ENCODE results near the gene ARL10.

The ARL10 gene

DNA sequence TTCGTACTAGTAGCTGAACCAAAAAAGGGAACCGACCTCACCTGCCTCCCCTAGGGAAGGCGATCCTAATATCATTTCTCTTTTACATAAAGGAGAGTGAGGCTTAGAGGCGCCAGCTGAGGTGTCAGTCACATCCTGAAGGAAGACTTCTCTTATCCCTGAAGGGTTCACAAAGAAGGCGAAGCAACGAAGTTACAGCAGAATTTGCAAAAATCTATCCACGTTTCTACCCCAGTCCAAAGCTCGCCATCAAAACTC lies 3.1 kb upstream of the ARL10 start:
- DNase-seq = no peak

DNA sequence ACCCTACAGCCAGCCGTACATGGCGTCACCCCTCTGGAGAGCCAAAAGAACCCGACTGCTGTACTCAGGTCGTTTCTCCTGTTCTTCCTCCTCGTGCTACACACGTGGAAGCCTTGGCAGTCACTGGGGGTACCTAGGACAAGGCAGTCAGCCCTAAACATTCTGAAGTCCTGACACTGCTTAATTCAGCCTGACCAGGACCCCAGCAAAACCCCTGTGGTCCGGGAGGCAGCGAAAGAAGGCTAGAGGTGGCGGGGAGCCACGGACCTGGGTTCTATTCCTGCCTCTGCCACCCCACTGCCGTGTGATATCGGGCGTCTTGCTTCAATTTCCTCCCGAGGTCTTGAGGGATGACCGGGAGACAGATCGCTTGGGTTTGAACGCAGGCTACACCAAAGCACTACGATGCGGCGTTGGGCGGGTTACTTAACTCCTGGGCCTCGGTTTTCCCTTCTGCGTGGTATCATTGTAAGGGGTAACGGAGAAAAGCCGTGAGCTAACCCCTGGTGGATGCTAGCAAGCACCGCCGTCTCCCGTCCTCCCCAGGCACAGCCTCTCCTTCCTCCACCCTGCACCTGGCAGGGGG lies 429 bp upstream of the ARL10 start:
- no peak for DNase-seq

DNA sequence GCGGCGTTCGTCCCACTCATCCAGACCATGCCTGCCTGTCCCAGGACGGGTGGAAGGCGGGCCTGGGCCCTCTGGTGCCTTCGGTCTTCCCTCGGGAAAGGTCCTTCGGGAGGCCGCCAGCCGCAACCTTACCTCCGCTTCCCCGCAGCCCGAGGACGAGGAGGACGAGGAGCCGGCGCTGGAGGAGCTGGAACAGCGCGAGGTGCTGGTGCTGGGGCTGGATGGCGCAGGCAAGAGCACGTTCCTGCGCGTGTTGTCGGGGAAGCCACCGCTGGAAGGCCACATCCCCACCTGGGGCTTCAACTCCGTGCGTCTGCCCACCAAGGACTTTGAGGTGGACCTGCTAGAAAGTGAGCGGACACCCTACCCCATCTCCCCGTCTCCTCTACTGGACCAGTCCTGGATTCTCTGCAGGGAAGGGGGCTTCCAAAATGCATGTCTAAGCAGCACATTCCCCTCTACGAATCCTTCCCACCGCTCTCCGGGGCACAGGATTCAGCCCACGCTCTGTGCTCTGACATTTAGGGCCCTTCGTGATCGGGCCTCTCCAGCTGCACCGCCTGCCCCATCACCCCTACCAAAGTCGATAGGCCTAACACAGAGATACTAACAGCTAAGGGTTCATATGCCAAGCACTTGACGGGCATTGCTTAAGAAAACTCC lies 1.1 kb downstream of the ARL10 start:
- no peak for DNase-seq

DNA sequence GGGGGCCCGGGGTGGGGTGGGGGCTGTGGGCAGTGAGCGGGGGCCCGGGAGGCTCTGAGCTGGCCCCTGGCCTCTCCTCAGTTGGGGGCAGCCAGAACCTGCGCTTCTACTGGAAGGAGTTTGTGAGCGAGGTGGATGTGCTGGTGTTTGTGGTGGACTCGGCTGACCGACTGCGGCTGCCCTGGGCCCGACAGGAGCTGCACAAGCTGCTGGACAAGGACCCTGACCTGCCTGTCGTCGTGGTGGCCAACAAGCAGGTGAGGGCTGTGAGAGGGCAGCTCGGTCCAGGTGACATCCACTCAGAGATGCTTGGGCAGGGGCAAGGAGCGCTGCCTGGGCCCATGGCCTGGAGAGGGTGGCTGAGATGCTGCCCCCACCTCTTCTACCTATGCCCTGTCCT lies 3.4 kb downstream of the ARL10 start:
- DNase-seq = no peak

DNA sequence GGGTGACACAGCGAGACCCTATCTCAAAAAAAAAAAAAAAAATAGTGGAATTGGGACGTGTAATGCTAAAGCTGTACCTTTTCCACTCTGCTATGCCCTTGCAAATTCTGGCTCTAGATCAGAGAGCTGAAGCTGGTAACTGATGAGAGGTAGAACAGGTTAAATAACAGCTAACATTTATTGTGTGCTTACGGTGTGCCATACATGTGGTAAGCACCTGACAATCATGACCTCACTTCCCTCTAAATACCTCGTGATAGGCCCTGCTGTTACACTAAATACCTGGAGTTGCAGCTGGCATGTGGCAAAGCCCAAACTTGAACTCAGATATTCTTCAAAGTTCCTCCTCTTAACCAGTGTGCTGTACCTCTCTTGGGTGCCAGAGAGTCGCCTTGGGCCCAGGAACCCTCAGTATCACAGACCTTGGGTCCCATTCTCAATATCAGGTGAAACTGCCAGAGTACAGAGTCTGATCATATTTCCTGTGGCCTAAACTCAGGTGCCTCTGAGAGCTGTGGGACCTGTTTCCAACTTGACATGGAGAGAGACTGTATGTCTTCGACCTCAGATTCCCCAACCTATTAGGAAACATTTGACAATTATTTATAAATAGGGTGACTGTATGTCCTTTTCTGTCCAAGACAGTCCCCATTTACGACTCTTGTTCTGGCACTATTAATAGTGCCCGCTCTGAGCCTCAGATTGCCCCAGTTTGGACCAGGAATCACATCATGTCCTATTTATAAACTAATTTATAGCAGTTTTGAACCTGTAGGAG lies 4.8 kb downstream of the ARL10 start:
- no peak for DNase-seq

DNA sequence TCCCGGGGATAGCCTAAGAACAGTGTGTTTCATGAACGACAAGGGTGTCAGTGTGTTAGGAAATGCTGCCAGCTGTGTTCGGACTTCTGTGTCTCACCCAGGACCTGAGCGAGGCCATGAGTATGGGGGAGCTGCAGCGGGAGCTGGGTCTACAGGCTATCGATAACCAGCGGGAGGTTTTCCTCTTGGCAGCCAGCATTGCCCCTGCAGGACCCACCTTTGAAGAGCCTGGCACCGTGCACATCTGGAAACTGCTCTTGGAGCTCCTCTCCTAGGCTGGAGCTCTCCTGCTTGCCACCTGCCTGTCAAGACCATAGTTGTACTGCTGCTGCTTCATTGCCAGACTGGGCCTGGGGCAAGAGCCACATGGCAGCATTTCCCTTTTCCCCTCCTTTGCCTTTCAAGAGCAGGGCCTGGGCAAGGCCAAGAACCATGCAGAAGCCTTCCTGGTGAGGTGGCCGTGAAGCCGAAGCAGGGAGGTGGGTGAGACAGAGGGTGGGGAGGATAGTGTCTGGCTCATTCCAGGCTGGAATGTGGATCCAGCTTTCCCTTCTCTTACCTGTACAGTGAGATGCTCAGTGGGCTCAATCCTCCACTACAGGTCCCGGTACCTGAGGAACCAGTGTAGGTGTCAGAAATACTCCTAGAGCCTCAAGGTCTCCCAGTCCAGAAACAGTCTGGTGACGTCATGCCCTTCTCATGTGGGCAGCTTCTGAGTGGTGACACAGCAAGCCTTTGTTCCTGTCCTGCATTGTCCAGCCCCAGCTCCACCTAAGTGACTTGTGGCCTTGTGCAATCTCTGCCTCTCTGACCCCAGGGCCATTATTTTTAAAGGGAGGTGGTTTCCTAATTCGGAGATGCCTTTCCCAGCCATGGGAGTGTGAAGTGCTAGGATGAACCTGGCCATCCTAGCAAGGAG lies 6.6 kb downstream of the ARL10 start:
- no peak for DNase-seq

DNA sequence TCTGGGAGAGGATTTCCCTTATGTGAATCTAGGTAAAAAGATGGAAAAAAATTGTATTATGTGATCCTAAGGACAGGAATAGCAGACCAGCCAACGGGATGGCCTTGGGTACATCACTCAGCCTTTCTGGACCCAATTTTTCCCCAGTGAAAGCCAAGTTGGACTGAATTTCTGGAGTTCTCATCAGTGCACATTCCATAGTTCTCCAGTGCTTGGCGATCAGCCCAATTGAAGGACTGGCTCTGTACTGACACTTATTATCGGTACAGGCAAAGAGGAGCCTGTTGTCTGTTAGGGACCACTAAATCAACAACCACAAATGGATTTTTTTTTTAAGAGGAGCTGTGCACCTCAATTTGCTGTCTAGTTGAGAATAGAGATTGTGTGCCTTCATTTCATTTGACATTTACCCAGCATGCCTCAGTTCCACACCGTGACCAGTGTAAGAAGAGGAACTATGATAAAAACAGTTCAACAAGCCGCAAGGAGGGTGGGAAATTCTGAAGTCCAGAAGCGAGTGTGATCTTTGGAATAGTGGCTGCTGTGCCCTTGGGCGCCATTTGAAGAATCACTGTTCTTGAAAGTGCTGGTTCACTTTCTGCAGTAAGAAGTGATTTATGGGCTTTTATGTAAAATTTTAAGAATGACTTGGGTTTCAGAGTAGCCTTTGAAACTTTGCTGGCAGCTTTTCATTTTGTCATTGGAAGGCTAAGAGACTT lies 8.0 kb downstream of the ARL10 start:
- no peak for DNase-seq

DNA sequence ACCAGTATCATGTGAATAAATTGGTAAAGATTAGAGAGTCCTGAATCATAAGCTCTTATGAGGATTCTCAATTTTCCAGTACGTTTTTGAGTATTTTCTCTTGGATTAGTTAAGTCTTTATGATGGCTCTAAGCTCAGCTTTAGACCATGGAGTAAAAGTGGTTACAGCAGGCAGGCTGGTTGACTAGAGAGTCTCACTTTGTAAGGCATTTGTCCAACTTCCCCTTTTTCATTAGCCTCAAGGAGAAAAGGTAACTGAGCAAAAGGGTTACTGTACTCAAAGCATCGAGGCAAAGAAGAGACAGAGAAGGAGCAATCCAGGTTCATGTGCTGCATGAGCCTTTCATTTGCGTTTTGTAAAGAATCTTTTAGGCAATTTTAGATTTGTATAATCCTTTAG lies 14.6 kb downstream of the ARL10 start:
- no peak for DNase-seq

DNA sequence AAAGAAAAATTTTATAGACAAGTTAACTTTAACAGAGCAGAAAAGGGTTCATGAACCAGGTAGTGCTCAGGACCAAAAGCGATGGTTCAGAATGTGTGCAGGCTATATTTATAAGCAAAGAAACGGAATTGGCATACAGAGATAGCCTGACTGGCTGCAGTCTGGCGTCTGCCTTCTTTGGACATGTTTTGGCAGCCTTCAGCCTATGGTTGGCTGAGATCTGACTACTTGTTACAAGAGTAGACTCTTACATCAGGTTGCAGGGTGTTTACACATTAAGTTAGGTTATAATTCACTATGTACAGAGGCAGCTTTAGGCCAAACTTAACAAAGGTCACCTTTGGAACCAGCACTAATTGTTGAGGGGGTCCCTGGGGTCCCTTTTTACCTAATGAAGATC lies 16.1 kb downstream of the ARL10 start:
- DNase-seq = no peak

DNA sequence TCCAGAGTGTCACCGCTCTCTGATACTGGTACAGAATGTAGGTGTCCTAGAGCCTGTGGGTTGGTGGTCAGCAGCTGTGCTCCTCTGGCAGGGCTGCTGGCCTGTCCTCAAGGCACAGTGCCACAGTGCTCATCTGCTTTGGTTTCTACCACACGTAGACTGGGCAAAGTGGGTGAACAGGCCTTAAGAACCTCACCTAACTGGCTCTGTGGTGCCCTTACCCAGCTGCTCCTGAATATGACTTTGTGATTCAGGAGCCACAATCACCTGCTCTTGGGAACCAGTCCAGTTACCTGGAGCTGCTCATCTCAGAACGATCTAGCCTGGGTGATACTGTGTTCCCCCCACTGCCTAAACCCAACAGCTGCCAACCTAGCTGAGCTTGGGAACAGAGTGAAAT lies 16.7 kb downstream of the ARL10 start:
- no peak for DNase-seq

DNA sequence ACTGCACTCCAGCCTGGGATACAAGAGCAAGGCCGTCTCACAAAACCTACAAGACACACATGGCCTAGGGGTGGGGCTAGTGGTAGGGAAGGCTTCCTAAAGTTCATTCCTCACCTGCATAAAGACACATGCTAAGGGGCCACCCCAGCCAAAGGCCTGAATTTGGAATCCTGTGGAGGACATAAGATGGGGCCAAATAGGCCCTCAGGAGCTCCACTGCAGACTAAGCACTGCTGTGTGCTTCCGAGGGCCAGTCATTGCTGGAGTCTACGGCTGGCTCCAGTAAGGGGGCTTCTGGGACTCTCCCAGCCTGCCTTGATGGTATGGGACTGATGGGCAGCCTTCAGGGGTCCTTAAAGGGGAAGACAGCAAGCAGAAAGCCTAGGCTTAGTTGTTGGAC lies 17.4 kb downstream of the ARL10 start:
- no peak for DNase-seq

DNA sequence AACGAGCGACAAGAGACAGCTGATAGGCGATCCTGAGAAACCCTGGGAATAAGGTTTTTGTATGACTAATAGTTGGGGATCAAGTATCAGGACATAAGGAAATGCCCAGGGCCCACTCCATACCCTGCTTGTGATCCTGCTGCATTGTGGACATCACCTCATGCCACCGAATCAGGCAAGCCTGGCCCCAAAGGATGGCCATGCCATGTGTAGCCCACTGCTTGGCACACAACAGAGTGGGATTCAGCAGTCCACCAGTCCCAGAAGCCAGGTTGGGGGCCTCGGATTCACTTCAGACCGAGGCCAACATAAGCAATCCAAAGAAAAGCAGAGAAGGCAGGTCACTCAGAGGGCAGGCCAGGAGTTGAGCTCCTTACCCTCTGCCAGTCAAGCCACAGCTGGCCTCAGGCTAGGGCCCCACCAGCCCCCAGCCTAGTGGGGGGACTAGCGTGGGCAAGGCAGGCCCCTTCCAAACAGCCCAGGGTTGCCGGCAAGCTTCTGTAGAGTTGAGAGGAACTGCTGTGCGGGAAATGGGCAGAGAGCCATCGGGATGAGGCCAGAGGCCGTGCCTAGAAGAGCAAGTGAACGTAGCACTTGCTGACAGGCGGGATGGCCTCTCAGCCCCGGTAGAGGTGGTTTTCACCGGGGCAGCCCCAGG lies 18.1 kb downstream of the ARL10 start:
- DNase-seq = no peak

DNA sequence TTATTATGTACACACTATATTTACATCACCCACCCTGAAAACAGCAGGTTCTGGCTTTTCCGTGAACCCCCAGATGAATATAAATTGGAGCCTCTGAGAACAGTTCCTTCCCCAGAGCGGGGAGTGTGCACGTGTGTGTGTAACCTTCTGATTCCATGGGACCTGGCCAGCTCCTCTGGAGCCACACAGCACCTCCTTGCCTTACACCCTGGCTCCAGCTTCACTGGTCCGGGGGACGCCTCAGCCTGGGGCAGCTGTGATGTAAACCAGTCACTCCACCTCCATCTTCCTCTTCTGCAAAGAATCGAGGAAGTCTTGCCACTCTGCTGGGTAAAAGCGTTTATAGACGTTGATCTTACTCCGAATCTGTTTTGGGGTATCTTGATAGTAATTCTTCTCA lies 18.7 kb downstream of the ARL10 start:
- no peak for DNase-seq

DNA sequence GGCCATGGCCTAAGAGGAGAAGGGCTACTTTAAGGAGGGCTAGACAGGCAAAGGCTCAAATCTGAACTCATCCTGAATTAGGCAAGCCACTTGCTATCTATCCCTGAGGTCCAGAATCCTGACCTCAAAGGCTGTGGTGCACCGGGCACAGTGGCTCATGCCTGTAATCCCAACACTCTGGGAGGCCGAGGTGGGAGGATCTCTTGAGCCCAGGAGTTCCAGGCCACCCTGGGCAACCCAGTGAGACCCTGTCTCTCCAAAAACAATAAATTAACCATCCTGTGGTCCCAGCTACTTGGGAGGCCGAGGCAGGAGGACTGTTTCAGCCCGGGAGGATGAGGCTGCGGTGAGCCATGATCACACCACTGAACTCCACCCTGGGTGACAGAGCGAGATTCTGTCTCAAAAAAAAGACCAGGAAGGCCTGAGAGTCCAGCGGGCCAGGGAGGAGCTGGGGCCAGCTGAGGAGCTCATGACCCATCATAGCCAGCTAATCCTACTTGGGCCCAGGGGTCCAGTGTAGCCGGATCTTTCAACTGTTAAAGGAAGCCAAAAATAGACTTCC lies 19.2 kb downstream of the ARL10 start:
- no peak for DNase-seq

DNA sequence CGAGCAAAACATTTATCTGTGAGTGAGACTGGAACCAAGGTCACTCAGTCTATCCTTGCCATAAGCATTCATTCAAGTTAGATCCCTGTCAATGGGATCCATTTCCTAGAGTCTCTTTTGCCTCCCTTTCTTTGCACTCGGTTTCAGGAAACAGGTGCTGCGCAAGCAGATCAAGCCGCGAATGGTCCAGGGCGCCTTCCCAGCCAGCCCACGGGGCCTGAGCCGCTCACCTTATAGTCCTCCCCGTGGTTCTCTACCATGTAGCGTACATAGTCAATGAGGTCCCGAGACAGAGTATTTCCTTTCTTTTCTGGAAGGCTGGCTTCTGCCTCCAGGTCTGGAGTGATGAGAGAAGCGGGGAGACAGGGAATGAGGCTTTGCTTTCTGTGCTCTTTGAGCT lies 19.7 kb downstream of the ARL10 start:
- DNase-seq = no peak

DNA sequence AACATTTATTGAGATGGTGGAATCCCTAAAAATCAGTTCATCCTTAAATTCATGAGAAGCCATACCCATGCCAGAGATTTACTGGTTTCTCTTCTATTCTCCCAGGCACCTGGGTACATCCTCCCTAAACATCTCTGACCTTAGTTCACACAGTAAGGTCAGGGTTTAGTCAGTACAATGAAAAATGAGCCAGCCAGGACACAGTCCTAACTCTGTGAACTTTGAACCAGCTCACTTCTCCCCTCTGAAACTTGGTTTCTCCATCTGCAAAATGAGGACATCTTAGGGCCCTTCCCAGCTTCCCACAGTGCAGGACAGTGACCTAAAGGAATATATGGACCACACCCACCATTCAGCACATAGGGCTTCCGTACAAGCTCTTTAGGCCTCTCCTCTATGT lies 21.2 kb downstream of the ARL10 start:
- no peak for DNase-seq

DNA sequence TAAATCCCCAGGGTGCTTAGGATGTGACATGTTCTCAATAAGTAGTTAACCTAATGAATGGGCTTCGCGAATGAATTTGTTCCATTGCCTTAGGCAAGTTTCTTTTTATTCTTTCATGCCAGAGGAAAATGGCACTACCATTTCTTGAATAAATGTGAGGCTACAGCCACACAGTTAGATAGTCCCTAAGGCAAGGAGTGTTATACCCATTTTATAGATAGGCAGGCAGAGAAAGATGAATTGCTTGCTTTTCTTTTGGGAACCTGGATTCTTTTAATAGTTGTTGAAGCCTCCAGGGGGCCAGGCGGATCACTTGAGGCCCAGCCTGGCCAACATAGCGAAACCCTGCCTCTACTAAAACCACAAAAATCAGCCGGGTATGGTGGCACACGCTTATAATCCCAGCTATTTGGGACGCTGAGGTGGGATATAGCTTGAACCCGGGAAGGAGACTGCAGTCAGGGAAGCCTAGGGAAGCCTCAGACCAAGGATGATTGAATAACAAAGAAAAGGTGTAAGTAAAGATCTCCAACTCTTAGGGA lies 22.2 kb downstream of the ARL10 start:
- no peak for DNase-seq

DNA sequence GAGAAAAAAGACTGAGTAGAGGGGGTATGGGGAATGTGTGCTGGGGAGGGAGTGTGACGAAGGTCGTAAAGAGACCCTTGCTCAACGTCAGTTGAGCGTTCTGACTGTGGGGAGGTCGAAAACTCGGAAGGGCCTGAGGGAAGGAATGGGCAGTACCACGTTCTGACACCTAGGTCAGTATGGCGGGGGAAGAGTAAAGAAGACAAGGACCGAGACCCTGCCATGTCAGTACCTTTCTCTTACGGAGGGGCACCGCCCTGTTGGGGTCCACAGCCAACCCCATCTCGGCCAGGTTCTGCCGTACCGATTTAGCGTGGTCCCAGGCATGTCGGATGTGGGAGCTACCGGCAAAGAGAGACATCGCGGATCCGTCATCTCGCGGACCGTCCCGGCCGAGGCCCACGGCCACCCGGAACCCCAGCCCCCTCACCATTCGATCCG lies 22.7 kb downstream of the ARL10 start:
- no peak for DNase-seq

DNA sequence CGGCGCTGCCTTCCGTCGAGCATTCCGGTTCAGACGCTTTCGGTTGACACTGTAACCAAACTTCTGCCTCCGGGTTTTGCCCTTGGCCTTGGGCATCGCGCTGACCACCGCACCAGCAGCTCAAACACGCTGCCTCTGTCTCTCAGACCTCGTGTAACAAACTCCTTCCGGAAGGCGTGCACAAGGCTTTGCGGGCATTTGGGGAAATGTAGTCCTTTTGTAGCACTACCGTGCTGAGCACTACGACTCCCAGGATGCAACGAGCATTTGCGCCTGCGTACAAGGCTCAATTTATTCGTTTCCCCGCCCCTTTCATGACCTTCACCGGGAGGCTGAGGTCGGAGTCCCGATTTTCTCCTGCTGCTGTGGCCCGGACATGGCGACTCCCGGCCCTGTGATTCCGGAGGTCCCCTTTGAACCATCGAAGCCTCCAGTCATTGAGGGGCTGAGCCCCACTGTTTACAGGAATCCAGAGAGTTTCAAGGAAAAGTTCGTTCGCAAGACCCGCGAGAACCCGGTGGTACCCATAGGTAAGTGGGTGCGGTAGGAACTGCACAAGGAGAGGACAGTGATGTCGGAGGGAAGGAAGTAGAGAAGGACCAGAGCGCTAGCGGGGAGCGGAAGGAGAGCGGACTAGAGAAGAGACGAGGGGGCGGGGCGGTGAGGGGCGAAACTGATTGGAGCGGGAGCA lies 23.3 kb downstream of the ARL10 start, which contains the start of the genes HIGD2A and NOP16:
Gene HIGD2A, plus strand, starts transcription at position 308 of the 691 bp plus-strand sequence. Its CDS starts 69 bp downstream, at position 377.
Gene NOP16, minus strand, starts transcription at position 155 of the 691 bp plus-strand sequence. Its CDS starts 59 bp downstream, at position 96.
- peak; percentile 99 for DNase-seq

All from effector CD4-positive, alpha-beta T cell (primary cell).